Peyer's patch (tissue), 4 donors: ENCODE measurements around the gene VSTM2B. TPM values are rescaled to one million over a fixed set of nuclear protein-coding genes. Genes with fewer than 3 reads are reported as not detected.
"Not testable (repeated sequence)": the region's sequence is repeated elsewhere in the genome, so short reads cannot be mapped to it uniquely, and the experiment has no call there.

Experiments used
- DNase-seq, 3 donors: peaks; one replicate each; pipeline ENCODE4 v3.0.0-alpha.2; 2017 to 2019
- H3K27ac ChIP-seq, 4 donors: fragments of 200-600 bp; sonication (generic); one replicate each; pipeline ENCODE4 v1.5.1; 2016 to 2019
- H3K27me3 ChIP-seq, 2 donors: fragments of 200-600 bp; sonication (generic); one replicate each; pipeline ENCODE4 v1.5.1; 2019
- H3K36me3 ChIP-seq, 3 donors: fragments of 200-600 bp; sonication (generic); one replicate each; pipeline ENCODE4 v1.5.1; 2016 to 2019
- H3K4me1 ChIP-seq, 4 donors: fragments of 200-600 bp; sonication (generic); one replicate each; pipeline ENCODE4 v1.5.1; 2016 to 2019
- H3K4me3 ChIP-seq, 4 donors: fragments of 200-600 bp; sonication (generic); 1 replicate in 3 of 4; 2 replicates in 1 of 4; pipeline ENCODE4 v1.5.1; 2016 to 2019; ENCODE audit warnings: mild to moderate bottlenecking in 1 of 4
- H3K9me3 ChIP-seq, 4 donors: fragments of 200-600 bp; sonication (generic); one replicate each; pipeline ENCODE4 v1.5.1; 2016 to 2019; ENCODE audit warnings: mild to moderate bottlenecking in 1 of 4
- POLR2A ChIP-seq, 2 donors: fragments of 450-650 bp; IDR thresholded peaks; one replicate each; pipeline ENCODE4 v1.5.1; 2017; ENCODE audit warnings: antibody characterized with exemption in 2 of 2, mild to moderate bottlenecking in 2 of 2, moderate library complexity in 2 of 2
- total RNA-seq, 4 donors: library from RNA; depleted of rRNA; stranded (reverse); fragments of >200 nt; gene quantifications; one replicate each; pipeline ENCODE4 v1.1.0, GENCODE V29; 2016
- TF ChIP-seq, protein P1 (sequence below), 6 experiments: fragments of 450-650 bp in 4 of 6; fragments of 200-600 bp in 2 of 6; sonication (generic) in 1 of 6; IDR thresholded peaks; one replicate each; pipeline ENCODE4 v1.5.1; 2017 to 2019; ENCODE audit warnings: antibody characterized with exemption in 6 of 6, mild to moderate bottlenecking in 3 of 6, moderate library complexity in 1 of 6

VSTM2B gene
- total RNA-seq, 4 donors from 2014 or later, result not detected

DNA sequence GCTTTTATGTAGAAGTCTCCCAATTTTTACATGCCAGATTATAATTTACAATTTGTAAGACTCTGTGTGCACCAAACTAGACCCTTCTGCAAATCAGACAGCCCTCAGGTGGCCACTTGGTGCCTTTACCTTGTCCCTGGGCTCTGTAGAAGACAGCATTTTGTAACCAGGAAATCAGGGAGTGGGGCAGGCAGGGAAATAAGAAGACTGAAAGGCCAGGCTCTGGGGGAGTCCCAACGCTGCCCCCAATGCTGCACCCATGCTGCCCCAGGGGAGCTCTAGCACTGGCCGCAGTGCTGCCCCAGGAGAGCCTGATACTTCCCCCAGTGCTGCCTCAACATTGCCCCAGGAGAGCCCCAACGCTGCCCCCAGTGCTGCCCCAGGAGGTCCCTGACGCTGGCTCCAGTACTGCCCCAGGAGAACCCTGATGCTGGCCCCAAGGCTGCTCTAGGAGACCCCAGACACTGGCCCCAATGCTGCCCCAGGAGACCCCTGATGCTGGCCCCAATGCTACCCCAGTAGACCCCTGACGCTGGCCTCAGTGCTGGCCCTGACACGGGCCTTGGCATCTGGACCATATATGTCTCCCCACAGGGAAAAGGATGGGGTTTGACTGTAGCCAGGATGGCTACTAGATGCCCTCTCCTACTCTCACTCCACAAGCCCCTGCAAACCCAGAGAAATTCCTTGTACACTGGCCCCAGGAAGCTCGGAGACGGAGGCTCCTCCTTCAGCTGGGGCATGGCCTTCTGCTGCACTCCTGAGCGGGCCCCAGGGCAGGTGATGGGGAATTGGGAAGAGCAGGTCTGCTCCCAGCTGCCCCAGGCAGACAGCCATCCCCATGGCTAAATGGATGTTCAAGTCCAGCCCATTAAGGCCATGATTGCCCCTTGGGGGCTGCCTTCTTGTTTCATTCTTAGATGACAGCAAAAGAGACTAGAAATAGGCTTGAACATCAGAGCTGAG is 23.6 kb downstream of the VSTM2B start:
- peak in 1 of 3 donors; percentile 9 for DNase-seq
- H3K27me3 ChIP-seq, result no peaks in the 10 kb centered on the region
- no peak overlapping the region for H3K27ac ChIP-seq
- peaks cover 0 to 4% (median 0%) of the 10 kb centered on the region in 4 donors for H3K9me3 ChIP-seq
- H3K36me3 ChIP-seq, result no peaks in the 10 kb centered on the region
- no peaks in the 10 kb centered on the region for H3K4me1 ChIP-seq
- H3K4me3 ChIP-seq, result no peak overlapping the region
- TF ChIP-seq, protein P1, sequence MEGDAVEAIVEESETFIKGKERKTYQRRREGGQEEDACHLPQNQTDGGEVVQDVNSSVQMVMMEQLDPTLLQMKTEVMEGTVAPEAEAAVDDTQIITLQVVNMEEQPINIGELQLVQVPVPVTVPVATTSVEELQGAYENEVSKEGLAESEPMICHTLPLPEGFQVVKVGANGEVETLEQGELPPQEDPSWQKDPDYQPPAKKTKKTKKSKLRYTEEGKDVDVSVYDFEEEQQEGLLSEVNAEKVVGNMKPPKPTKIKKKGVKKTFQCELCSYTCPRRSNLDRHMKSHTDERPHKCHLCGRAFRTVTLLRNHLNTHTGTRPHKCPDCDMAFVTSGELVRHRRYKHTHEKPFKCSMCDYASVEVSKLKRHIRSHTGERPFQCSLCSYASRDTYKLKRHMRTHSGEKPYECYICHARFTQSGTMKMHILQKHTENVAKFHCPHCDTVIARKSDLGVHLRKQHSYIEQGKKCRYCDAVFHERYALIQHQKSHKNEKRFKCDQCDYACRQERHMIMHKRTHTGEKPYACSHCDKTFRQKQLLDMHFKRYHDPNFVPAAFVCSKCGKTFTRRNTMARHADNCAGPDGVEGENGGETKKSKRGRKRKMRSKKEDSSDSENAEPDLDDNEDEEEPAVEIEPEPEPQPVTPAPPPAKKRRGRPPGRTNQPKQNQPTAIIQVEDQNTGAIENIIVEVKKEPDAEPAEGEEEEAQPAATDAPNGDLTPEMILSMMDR (IDR thresholded peaks at IDR 0.05), result no peak
- no peak for TF ChIP-seq POLR2A (IDR thresholded peaks at IDR 0.05)

DNA sequence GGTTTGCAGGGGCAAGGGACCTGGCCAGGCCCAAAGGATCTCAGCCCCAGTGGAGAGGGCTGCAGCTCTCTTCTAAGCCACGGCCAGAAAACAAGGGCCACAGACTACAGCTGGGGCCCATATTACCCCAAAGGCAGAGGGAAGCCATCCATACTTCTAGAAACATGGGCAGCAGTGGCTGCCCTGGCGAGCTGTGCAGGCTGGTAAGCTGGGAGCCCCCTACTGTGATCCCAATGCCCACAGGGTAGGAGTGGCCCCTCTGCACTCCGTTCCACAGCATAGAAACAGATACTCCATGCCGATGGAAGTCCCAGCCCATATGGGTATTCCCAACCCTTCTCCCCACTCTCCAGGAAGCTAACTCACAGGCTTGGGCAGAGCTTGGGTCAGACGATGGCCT is 25.1 kb downstream of the VSTM2B start:
- no peaks in the 10 kb centered on the region for H3K4me1 ChIP-seq
- H3K36me3 ChIP-seq, result no peaks in the 10 kb centered on the region
- H3K9me3 ChIP-seq, result no peaks in the 10 kb centered on the region
- H3K4me3 ChIP-seq, result no peak overlapping the region
- H3K27ac ChIP-seq, result no peak overlapping the region
- TF ChIP-seq POLR2A (IDR thresholded peaks at IDR 0.05), result no peak
- TF ChIP-seq, protein P1 (IDR thresholded peaks at IDR 0.05), result no peak
- DNase-seq, result no peak
- no peaks in the 10 kb centered on the region for H3K27me3 ChIP-seq

DNA sequence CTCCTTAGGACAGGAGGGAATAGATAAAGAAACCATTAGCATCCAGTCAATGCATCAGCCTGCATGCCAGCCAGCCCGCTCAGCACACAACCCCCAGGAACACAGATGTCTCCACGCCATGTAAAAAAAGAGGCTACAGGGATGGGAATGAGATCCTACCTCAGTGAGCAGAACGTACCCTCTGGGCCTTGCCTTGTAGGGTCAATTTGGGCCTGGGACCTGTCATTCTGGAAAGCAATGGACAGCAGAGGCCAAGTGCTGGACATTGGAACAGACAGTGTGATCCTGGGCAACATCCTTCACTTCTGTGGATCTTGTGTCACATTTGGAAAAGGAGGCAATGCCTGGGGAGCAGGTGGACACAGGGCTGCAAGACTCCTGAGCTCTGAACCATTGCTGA is 26.0 kb downstream of the VSTM2B start:
- Histone ChIP-seq H3K36me3 (no peaks in the 10 kb centered on the region), H3K27ac (no peak overlapping the region), H3K9me3 (no peaks in the 10 kb centered on the region), H3K4me3 (no peak overlapping the region), H3K27me3 (no peaks in the 10 kb centered on the region), H3K4me1 (no peaks in the 10 kb centered on the region)
- DNase-seq, result no peak
- TF ChIP-seq, protein P1 (IDR thresholded peaks at IDR 0.05), result no peak
- no peak for TF ChIP-seq POLR2A (IDR thresholded peaks at IDR 0.05)

DNA sequence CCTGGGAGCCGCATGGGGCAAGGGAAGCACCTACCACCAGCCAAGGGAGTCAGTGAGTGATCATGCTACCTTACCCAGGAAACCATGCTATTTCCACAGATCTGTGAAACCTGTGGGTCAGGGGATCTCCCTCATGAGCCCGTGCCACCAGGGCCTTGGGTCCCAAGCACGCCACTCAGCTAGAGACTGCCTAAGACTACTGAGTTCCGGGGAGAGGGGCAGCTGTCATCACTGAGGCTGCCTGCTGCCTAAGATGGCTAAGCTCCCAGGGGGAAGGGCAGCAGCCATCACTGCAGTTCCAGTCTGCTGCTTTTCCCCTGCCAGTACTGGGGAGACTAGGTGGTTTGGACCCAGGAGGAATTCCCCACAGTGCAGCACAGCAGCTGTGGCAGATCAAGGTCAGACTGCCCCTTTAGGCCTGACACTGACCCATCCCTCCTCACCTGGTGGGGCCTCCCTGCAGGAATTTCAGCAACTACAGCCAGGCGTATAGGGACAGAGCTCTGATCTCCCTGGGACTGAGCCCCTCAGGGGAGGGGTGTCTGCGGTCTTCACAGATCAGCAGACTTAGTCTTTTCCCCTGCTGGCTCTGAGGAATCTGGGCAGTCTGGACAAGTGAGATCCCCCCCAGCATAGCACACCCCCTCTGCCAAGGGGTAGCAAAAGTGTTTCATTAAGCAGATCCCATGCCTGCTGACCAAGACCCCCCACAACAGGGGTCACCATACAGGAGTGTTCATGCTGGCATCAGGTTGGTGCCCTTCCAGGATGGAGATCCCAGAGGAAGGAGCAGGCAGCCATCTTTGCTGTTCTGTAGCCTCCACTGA is 26.9 kb downstream of the VSTM2B start:
- Histone ChIP-seq H3K4me3 (no peak overlapping the region), H3K4me1 (no peaks in the 10 kb centered on the region), H3K27ac (no peak overlapping the region), H3K27me3 (no peaks in the 10 kb centered on the region), H3K9me3 (peaks cover 0 to 4% (median 0%) of the 10 kb centered on the region in 4 donors), H3K36me3 (no peaks in the 10 kb centered on the region)
- DNase-seq, result no peak
- no peak for TF ChIP-seq POLR2A (IDR thresholded peaks at IDR 0.05)
- TF ChIP-seq, protein P1 (IDR thresholded peaks at IDR 0.05), result no peak

DNA sequence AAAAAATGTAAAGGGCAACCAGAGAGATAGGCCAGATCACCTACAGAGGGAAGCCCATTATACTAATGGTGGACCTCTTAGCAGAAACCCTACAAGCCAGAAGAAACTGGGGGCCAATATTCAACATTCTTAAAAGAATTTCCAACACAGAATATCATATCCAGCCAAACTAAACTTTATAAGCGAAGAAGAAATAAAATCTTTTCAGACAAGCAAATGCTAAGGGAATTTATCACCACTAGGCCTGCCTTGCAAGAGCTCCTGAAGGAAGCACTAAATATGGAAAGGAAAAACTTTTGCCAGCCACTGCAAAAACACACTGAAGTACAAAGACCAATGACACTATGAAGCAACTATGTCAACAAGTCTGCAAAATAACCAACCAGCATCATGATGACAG is 28.4 kb downstream of the VSTM2B start:
- Histone ChIP-seq H3K9me3 (peaks cover 0 to 4% (median 0%) of the 10 kb centered on the region in 4 donors), H3K4me1 (no peaks in the 10 kb centered on the region), H3K4me3 (no peak overlapping the region), H3K27ac (no peak overlapping the region), H3K36me3 (no peaks in the 10 kb centered on the region), H3K27me3 (no peaks in the 10 kb centered on the region)
- DNase-seq, result no peak
- TF ChIP-seq, protein P1 (IDR thresholded peaks at IDR 0.05), result no peak
- TF ChIP-seq POLR2A (IDR thresholded peaks at IDR 0.05), result no peak

DNA sequence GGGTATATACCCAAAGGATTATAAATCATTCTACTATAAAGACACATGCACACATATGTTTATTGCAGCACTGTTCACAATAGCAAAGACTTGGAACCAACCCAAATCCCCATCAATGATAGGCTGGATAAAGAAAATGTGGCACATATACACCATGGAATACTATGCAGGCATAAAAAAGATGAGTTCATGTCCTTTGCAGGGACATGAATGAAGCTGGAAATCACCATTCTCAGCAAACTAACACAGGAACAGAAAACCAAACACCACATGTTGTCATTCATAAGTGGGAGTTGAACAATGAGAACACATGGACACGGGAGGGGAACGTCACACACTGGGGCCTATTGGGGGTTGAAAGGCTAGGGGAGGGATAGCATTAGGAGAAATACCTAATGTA is 33.3 kb downstream of the VSTM2B start:
- not testable (repeated sequence) for H3K4me1 ChIP-seq, DNase-seq, H3K4me3 ChIP-seq, H3K27me3 ChIP-seq, H3K36me3 ChIP-seq, H3K9me3 ChIP-seq, H3K27ac ChIP-seq
